Endodermal cell (in vitro differentiated cells): ENCODE data around the gene LRRC27. TPM values are rescaled to one million over a fixed set of nuclear protein-coding genes. Genes with fewer than 3 reads are reported as not detected.

Experiments
- DNase-seq: peaks from one replicate; pipeline ENCODE4 v3.0.0-alpha.2; 2017
- H3K27ac ChIP-seq: 2 replicates; pipeline ENCODE4 v1.5.1; 2013; ENCODE audit warnings: mild to moderate bottlenecking, low read depth, low read length, moderate library complexity
- H3K27me3 ChIP-seq: 2 replicates; pipeline ENCODE4 v1.6.1; 2013; ENCODE audit warnings: mild to moderate bottlenecking, low read length, moderate library complexity; ENCODE audit not compliant: insufficient read depth, control insufficient read depth, poor library complexity, severe bottlenecking
- H3K36me3 ChIP-seq: 2 replicates; pipeline ENCODE4 v1.7.0; 2013; ENCODE audit warnings: mild to moderate bottlenecking, low read length, moderate library complexity; ENCODE audit not compliant: control insufficient read depth, insufficient read depth
- H3K4me1 ChIP-seq: one replicate; pipeline ENCODE4 v1.7.0; 2013; ENCODE audit warnings: low read length; ENCODE audit not compliant: control insufficient read depth, insufficient read depth
- H3K4me3 ChIP-seq: 2 replicates; pipeline ENCODE4 v1.5.1; 2013; ENCODE audit warnings: mild to moderate bottlenecking, low read length, moderate library complexity
- H3K9ac ChIP-seq: 2 replicates; pipeline ENCODE4 v1.6.1; 2013; ENCODE audit warnings: mild to moderate bottlenecking, low read length, moderate library complexity; ENCODE audit not compliant: poor library complexity, severe bottlenecking; ENCODE audit errors: extremely low read depth
- H3K9me3 ChIP-seq: 2 replicates; pipeline ENCODE4 v1.6.1; 2013; ENCODE audit warnings: mild to moderate bottlenecking, low read length, moderate library complexity; ENCODE audit not compliant: control insufficient read depth
- H3K27ac Mint-ChIP-seq: 2 replicates; pipeline ENCODE4 v1.8.0; 2020; ENCODE audit warnings: mixed read lengths
- H3K27me3 Mint-ChIP-seq: 2 replicates; pipeline ENCODE4 v1.8.0; 2021; ENCODE audit warnings: mild to moderate bottlenecking, mixed read lengths; ENCODE audit not compliant: insufficient read depth
- H3K36me3 Mint-ChIP-seq: 2 replicates; pipeline ENCODE4 v1.8.0; 2020; ENCODE audit warnings: low read depth, mixed read lengths
- H3K4me1 Mint-ChIP-seq: 2 replicates; pipeline ENCODE4 v1.8.0; 2020; ENCODE audit warnings: mixed read lengths
- H3K4me3 Mint-ChIP-seq: 2 replicates; pipeline ENCODE4 v1.8.0; 2020; ENCODE audit warnings: mild to moderate bottlenecking, moderate library complexity, mixed read lengths
- H3K9me3 Mint-ChIP-seq: 2 replicates; pipeline ENCODE4 v1.8.0; 2020; ENCODE audit warnings: mild to moderate bottlenecking, mixed read lengths
- CTCF ChIP-seq: fragments of 200-600 bp; sonication (generic); conservative IDR thresholded peaks from 2 replicates; pipeline ENCODE4 v1.5.0; 2021; ENCODE audit warnings: antibody characterized with exemption, mild to moderate bottlenecking
- WGBS, 2 experiments: methylation state at CpG; one replicate each; pipeline versions ENCODE4 v1.1.5 to v1.1.7; 2013; ENCODE audit warnings: missing lambda C conversion rate in 2 of 2, mixed read lengths in 1 of 2; ENCODE audit not compliant: insufficient coverage in 1 of 2, insufficient read length in 1 of 2; 5-methylcytosine and 5-hydroxymethylcytosine counted together
- total RNA-seq, 2 donors: library from RNA; stranded (reverse); fragmentation: NEBNext Ultra II Directional in 1 of 2; extraction: Animal tissue kit (Norgen Biotek cat#: 25700) in 1 of 2; gene quantifications; 2 replicates in 1 of 2; 3 replicates in 1 of 2; pipeline ENCODE4 v1.2.1, GENCODE V29; 2021

LRRC27 gene
- total RNA-seq, 2 donors from 2014 or later = 10.3 to 14.6 TPM

GRCh38 chr10:132291826-132292225, 40.2 kb upstream of the LRRC27 start:
- Mint-ChIP-seq H3K27me3 (no peaks in the 10 kb centered on the region), H3K36me3 (no peaks in the 10 kb centered on the region), H3K27ac (no peak overlapping the region), H3K4me3 (no peak overlapping the region), H3K9me3 (no peaks in the 10 kb centered on the region), H3K4me1 (no peaks in the 10 kb centered on the region)
- H3K4me3 ChIP-seq = no peak overlapping the region
- no peak for TF ChIP-seq CTCF
- H3K27ac ChIP-seq = no peak overlapping the region
- no peaks in the 10 kb centered on the region for H3K4me1 ChIP-seq
- H3K9me3 ChIP-seq = no peaks in the 10 kb centered on the region
- no peaks in the 10 kb centered on the region for H3K36me3 ChIP-seq
- no peaks in the 10 kb centered on the region for H3K27me3 ChIP-seq
- no peak overlapping the region for H3K9ac ChIP-seq
- WGBS, 2 experiments = 84 to 93% methylated on average over 3 to 5 of the region's 5 CpGs
- no peak for DNase-seq

- H3K9me3 ChIP-seq = no peaks in the 10 kb centered on the region
- TF ChIP-seq CTCF = no peak
- Mint-ChIP-seq H3K27ac (no peak overlapping the region), H3K4me3 (no peak overlapping the region), H3K27me3 (no peaks in the 10 kb centered on the region), H3K4me1 (no peaks in the 10 kb centered on the region), H3K9me3 (no peaks in the 10 kb centered on the region), H3K36me3 (no peaks in the 10 kb centered on the region)
- no peaks in the 10 kb centered on the region for H3K36me3 ChIP-seq
- H3K4me1 ChIP-seq = no peaks in the 10 kb centered on the region
- H3K27me3 ChIP-seq = no peaks in the 10 kb centered on the region
- H3K4me3 ChIP-seq = no peak overlapping the region
- WGBS, 2 experiments = 91 to 92% methylated on average over 23 to 30 of the region's 30 CpGs
- no peak overlapping the region for H3K9ac ChIP-seq
- H3K27ac ChIP-seq = no peak overlapping the region
- no peak for DNase-seq
Measured at GRCh38 chr10:132292287-132293200, 39.4 kb upstream of the LRRC27 start.

GRCh38 chr10:132293201-132293812, 38.7 kb upstream of the LRRC27 start:
- Histone ChIP-seq H3K36me3 (no peaks in the 10 kb centered on the region), H3K4me3 (no peak overlapping the region), H3K27me3 (no peaks in the 10 kb centered on the region), H3K9ac (no peak overlapping the region), H3K4me1 (no peaks in the 10 kb centered on the region), H3K9me3 (no peaks in the 10 kb centered on the region), H3K27ac (no peak overlapping the region)
- Mint-ChIP-seq H3K36me3 (no peaks in the 10 kb centered on the region), H3K4me3 (no peak overlapping the region), H3K27ac (no peak overlapping the region), H3K9me3 (no peaks in the 10 kb centered on the region), H3K4me1 (no peaks in the 10 kb centered on the region), H3K27me3 (no peaks in the 10 kb centered on the region)
- 67 to 70% methylated on average over 9 to 16 of the region's 16 CpGs for WGBS, 2 experiments
- peak; percentile 71 for DNase-seq
- no peak for TF ChIP-seq CTCF
